HepG2 (cell line): ENCODE results near the gene SLC23A3. TPM values are rescaled to one million over a fixed set of nuclear protein-coding genes. Genes with fewer than 3 reads are reported as not detected.

Source experiments
- ATF3 ChIP-seq: sonication (generic); formaldehyde crosslinking; IDR thresholded peaks from 2 replicates; pipeline ENCODE4 v1.4.0; 2020; ENCODE audit warnings: missing genetic modification reagents
- BRD4 ChIP-seq: sonication (generic); formaldehyde crosslinking; IDR thresholded peaks from 2 replicates; pipeline ENCODE4 v1.4.0; 2020; ENCODE audit warnings: missing genetic modification reagents
- BRF2 ChIP-seq: sonication (generic); formaldehyde crosslinking; IDR thresholded peaks from 2 replicates; pipeline ENCODE4 v1.8.1; 2022; ENCODE audit warnings: mild to moderate bottlenecking, missing genetic modification reagents
- HOXD1 ChIP-seq: sonication (generic); formaldehyde crosslinking; IDR thresholded peaks from 2 replicates; pipeline ENCODE4 v1.5.0; 2020; ENCODE audit warnings: missing genetic modification reagents
- JARID2 ChIP-seq: sonication (generic); formaldehyde crosslinking; IDR thresholded peaks from 2 replicates; pipeline ENCODE4 v1.8.1; 2023; ENCODE audit warnings: missing genetic modification reagents, inconsistent platforms; ENCODE audit not compliant: insufficient replicate concordance
- KDM4B ChIP-seq: sonication (generic); formaldehyde crosslinking; IDR thresholded peaks from 2 replicates; pipeline ENCODE4 v1.4.0; 2020; ENCODE audit warnings: missing genetic modification reagents
- MAFG ChIP-seq: sonication (generic); formaldehyde crosslinking; IDR thresholded peaks from 2 replicates; pipeline ENCODE4 v1.5.1; 2020; ENCODE audit warnings: mild to moderate bottlenecking, missing genetic modification reagents
- PHF5A ChIP-seq: IDR thresholded peaks from one replicate; pipeline ENCODE4 v1.6.1; 2018; ENCODE audit warnings: low read depth, missing genetic modification reagents; ENCODE audit not compliant: unreplicated experiment
- PLRG1 ChIP-seq: fragments of 450-650 bp; conservative IDR thresholded peaks from 2 replicates; pipeline ENCODE4 v1.6.1; 2016
- TARDBP ChIP-seq: sonication (generic); formaldehyde crosslinking; IDR thresholded peaks from 2 replicates; pipeline ENCODE4 v1.8.0; 2022; ENCODE audit warnings: mild to moderate bottlenecking, missing genetic modification reagents
- ZNF124 ChIP-seq: sonication (generic); formaldehyde crosslinking; IDR thresholded peaks from 2 replicates; pipeline ENCODE4 v1.4.0; 2020; ENCODE audit warnings: missing genetic modification reagents
- ZNF274 ChIP-seq: sonication (generic); formaldehyde crosslinking; IDR thresholded peaks from 2 replicates; pipeline ENCODE4 v1.5.1; 2020; ENCODE audit warnings: mild to moderate bottlenecking, missing genetic modification reagents
- ZNF589 ChIP-seq: sonication (generic); formaldehyde crosslinking; conservative IDR thresholded peaks from 2 replicates; pipeline ENCODE4 v1.8.0; 2022; ENCODE audit warnings: mild to moderate bottlenecking, moderate library complexity, missing genetic modification reagents
- polyA plus RNA-seq, 8 experiments: library from polyadenylated mRNA; depleted of rRNA in 3 of 8; stranded (reverse) in 7 of 8; unstranded in 1 of 8; fragments of >200 nt; fragmentation: Illumina TruSeq in 4 of 8; extraction: Trizol in 4 of 8; gene quantifications; 2 replicates each; pipeline versions ENCODE4 v1.2.1 to v1.2.3, GENCODE V29; 2011 to 2016; ENCODE audit warnings: low read depth in 4 of 8, missing spikeins in 1 of 8, mixed read lengths in 1 of 8; ENCODE audit not compliant: insufficient read depth in 1 of 8
- total RNA-seq, 5 experiments: library from RNA; depleted of rRNA; stranded (reverse); fragments of >200 nt; fragmentation: Illumina TruSeq; extraction: Trizol; gene quantifications; 2 replicates each; pipeline ENCODE4 v1.2.3, GENCODE V29; 2016; ENCODE audit warnings: low read depth in 1 of 5
- TF ChIP-seq, protein P1 (sequence below): sonication (generic); formaldehyde crosslinking; IDR thresholded peaks from 2 replicates; pipeline ENCODE4 v1.5.1; 2020; ENCODE audit warnings: missing genetic modification reagents, mild to moderate bottlenecking, borderline replicate concordance
- TF ChIP-seq, protein P2 (sequence below): sonication (generic); formaldehyde crosslinking; IDR thresholded peaks from 2 replicates; pipeline ENCODE4 v1.4.0; 2020; ENCODE audit warnings: missing genetic modification reagents
- TF ChIP-seq, protein P3 (sequence below): sonication (generic); formaldehyde crosslinking; IDR thresholded peaks from 2 replicates; pipeline ENCODE4 v1.4.0; 2020; ENCODE audit warnings: missing genetic modification reagents

The SLC23A3 gene
- total and polyA plus RNA-seq, 2 of the 13 experiments (the other 11 are each of a cell fraction or from before 2014, with no cell fraction given), result 0.38 to 0.78 TPM

DNA sequence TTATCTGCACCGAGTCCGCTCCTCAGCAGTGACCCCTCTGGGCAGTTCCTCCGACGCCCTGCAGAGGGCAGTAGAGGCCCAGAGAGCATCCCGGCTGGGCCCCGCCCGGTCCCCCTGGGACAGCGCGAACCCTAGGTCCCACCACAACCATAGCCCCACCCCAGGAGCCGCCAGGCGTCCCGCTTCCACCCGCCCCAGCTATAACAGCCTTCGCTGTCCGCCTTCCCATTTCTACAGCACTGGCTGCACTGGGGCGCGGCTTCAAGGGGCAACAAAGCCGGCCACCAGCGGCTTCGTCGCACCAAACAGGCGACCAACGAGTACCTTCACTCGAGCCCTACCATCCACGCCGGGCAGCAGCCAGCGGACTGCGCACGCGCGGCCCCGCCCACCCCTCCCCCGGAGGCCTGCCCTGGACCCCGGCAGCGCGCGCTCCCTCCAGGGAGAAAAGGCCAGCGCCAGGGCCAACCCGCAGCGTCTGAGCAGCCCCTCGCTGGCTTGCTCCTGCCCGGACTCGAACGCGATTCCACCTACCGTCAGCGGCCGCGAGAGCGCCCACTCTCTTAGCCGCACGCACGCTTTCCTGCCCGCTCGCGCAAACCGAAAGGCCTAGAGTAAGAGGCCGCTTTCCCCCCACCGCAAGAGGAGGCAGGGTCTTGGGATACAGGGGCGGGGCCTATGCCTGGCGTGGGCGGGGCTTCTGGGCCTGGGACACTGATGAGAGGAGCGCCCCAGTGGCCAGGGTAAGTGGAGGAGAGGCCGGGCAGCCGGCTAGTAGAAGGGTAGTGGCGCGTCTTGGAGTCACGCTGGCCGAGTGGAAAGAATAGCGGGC is 9.4 kb downstream of the SLC23A3 start, which contains the start of gene NHEJ1 (continued):
- TF ChIP-seq BRF2, result peak; percentile 82; the same call in 1 of the 2 replicates
- peak; percentile 98 for TF ChIP-seq ZNF274 (CRISPR knock-in tag)
- TF ChIP-seq ATF3 (CRISPR knock-in tag), result no peak; the same call in none of the 2 replicates
- TF ChIP-seq BRD4 (CRISPR knock-in tag), result peak; percentile 87
- no peak for TF ChIP-seq PHF5A (CRISPR knock-in tag)
- TF ChIP-seq, protein P1, sequence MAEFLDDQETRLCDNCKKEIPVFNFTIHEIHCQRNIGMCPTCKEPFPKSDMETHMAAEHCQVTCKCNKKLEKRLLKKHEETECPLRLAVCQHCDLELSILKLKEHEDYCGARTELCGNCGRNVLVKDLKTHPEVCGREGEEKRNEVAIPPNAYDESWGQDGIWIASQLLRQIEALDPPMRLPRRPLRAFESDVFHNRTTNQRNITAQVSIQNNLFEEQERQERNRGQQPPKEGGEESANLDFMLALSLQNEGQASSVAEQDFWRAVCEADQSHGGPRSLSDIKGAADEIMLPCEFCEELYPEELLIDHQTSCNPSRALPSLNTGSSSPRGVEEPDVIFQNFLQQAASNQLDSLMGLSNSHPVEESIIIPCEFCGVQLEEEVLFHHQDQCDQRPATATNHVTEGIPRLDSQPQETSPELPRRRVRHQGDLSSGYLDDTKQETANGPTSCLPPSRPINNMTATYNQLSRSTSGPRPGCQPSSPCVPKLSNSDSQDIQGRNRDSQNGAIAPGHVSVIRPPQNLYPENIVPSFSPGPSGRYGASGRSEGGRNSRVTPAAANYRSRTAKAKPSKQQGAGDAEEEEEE (CRISPR knock-in tag), result peak; percentile 89; the same call in 1 of the 2 replicates
- TF ChIP-seq, protein P2, sequence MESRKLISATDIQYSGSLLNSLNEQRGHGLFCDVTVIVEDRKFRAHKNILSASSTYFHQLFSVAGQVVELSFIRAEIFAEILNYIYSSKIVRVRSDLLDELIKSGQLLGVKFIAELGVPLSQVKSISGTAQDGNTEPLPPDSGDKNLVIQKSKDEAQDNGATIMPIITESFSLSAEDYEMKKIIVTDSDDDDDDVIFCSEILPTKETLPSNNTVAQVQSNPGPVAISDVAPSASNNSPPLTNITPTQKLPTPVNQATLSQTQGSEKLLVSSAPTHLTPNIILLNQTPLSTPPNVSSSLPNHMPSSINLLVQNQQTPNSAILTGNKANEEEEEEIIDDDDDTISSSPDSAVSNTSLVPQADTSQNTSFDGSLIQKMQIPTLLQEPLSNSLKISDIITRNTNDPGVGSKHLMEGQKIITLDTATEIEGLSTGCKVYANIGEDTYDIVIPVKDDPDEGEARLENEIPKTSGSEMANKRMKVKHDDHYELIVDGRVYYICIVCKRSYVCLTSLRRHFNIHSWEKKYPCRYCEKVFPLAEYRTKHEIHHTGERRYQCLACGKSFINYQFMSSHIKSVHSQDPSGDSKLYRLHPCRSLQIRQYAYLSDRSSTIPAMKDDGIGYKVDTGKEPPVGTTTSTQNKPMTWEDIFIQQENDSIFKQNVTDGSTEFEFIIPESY (CRISPR knock-in tag), result 0 out of 2 replicates have a peak, but pooled peaks have one; percentile 22
- TF ChIP-seq TARDBP, result peak; percentile 95
- TF ChIP-seq ZNF124 (CRISPR knock-in tag), result peak; percentile 64
- TF ChIP-seq, protein P3, sequence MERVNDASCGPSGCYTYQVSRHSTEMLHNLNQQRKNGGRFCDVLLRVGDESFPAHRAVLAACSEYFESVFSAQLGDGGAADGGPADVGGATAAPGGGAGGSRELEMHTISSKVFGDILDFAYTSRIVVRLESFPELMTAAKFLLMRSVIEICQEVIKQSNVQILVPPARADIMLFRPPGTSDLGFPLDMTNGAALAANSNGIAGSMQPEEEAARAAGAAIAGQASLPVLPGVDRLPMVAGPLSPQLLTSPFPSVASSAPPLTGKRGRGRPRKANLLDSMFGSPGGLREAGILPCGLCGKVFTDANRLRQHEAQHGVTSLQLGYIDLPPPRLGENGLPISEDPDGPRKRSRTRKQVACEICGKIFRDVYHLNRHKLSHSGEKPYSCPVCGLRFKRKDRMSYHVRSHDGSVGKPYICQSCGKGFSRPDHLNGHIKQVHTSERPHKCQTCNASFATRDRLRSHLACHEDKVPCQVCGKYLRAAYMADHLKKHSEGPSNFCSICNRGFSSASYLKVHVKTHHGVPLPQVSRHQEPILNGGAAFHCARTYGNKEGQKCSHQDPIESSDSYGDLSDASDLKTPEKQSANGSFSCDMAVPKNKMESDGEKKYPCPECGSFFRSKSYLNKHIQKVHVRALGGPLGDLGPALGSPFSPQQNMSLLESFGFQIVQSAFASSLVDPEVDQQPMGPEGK, result peak; percentile 89
- no peak for TF ChIP-seq PLRG1
- TF ChIP-seq MAFG (CRISPR knock-in tag), result 0 out of 2 replicates have a peak, but pooled peaks have one; percentile 7
- TF ChIP-seq KDM4B (CRISPR knock-in tag), result no peak; the same call in none of the 2 replicates
- TF ChIP-seq ZNF589 (CRISPR knock-in tag), result peak; percentile 87; the same call in 1 of the 2 replicates
- TF ChIP-seq JARID2, result peak; percentile 87
- TF ChIP-seq HOXD1 (CRISPR knock-in tag), result peak; percentile 30; the same call in 1 of the 2 replicates
